ENCODE data around the gene TSPAN17. TPM values are rescaled to one million over a fixed set of nuclear protein-coding genes. Genes with fewer than 3 reads are reported as not detected.

Gene TSPAN17
- total and polyA plus RNA-seq, 9 of the 15 experiments (the other 6 are each of a cell fraction or from before 2014, with no cell fraction given), result 0.73 to 58.3 (median 34.5) TPM

- Histone ChIP-seq H3K36me3 (ENCODE audit: control insufficient read depth, insufficient read depth, low read length) (no peaks in the 10 kb centered on the region), H2AFZ (ENCODE audit: low read depth, low read length) (no peak overlapping the region), H3K9me1 (ENCODE audit: control insufficient read depth, insufficient read depth, low read length) (no peaks in the 10 kb centered on the region), H3K9ac (ENCODE audit: insufficient read depth in 1 of 2, low read depth in 2 of 2, low read length in 2 of 2) (no peak overlapping the region), H3K79me2 (ENCODE audit: control insufficient read depth, insufficient read depth, low read length) (no peaks in the 10 kb centered on the region), H4K20me1 (replicated peaks; ENCODE audit: control insufficient read depth, insufficient read depth, low read length) (peaks cover 13% of the 10 kb centered on the region; the same call in 1 of the 2 replicates), H3K4me2 (ENCODE audit: insufficient read depth, low read length) (no peak overlapping the region), H3K4me1 (replicated peaks in 1 of 2; ENCODE audit: control insufficient read depth in 2 of 2, insufficient read depth in 2 of 2, low read length in 2 of 2) (peaks cover 0 to 16% of the 10 kb centered on the region in 2 experiments; a peak in 2 of 5 replicates), H3K9me3 (replicated peaks; ENCODE audit: control insufficient read depth, insufficient read depth, low read depth, low read length) (no peaks in the 10 kb centered on the region; the same call in 1 of the 2 replicates), H3K27ac (ENCODE audit: extremely low read depth, low read depth, low read length) (no peak overlapping the region), H3K4me3 (no peak overlapping the region), H3K27me3 (ENCODE audit: control insufficient read depth in 2 of 2, insufficient read depth in 2 of 2, low read length in 2 of 2) (peaks cover 26 to 62% of the 10 kb centered on the region in 2 experiments)
- TF ChIP-seq ZFP30 (CRISPR knock-in tag; IDR thresholded peaks at IDR 0.05; ENCODE audit: borderline replicate concordance) (no peak), RBM22 (IDR thresholded peaks at IDR 0.05; ENCODE audit: low read depth, low read length, poor library complexity, severe bottlenecking) (no peak), POLR3G (IDR thresholded peaks at IDR 0.05; ENCODE audit: extremely low read depth, insufficient read length, insufficient replicate concordance) (no peak), HINFP (tag; conservative IDR thresholded peaks at IDR 0.05; ENCODE audit: low read depth) (no peak), ZFX (CRISPR knock-in tag; IDR thresholded peaks at IDR 0.05) (no peak), ZNF217 (CRISPR knock-in tag; IDR thresholded peaks at IDR 0.05) (no peak), CREB1 (IDR thresholded peaks at IDR 0.05) (no peak), CREB1 (CRISPR knock-in tag; IDR thresholded peaks at IDR 0.05) (no peak), POLR2AphosphoS5 (IDR thresholded peaks at IDR 0.05; ENCODE audit: control insufficient read depth, insufficient read depth, low read depth, low read length) (no peak), ELK3 (CRISPR knock-in tag; IDR thresholded peaks at IDR 0.05) (no peak), ID3 (CRISPR knock-in tag; IDR thresholded peaks at IDR 0.05) (no peak), ID3 (tag; IDR thresholded peaks at IDR 0.05) (no peak), FOXK1 (CRISPR knock-in tag; IDR thresholded peaks at IDR 0.05; ENCODE audit: borderline replicate concordance) (no peak), ESRRB (CRISPR knock-in tag; IDR thresholded peaks at IDR 0.05; ENCODE audit: borderline replicate concordance) (no peak), SIRT6 (IDR thresholded peaks at IDR 0.05; ENCODE audit: low read depth, low read length) (no peak), NFXL1 (CRISPR knock-in tag; IDR thresholded peaks at IDR 0.05) (no peak), PHTF2 (CRISPR knock-in tag; IDR thresholded peaks at IDR 0.05) (no peak), ZBTB1 (CRISPR knock-in tag; IDR thresholded peaks at IDR 0.05; ENCODE audit: borderline replicate concordance, low read depth) (no peak), ZNF24 (IDR thresholded peaks at IDR 0.05) (no peak)
- FAIRE-seq, result no peak
- WGBS (ENCODE audit: insufficient coverage, low coverage, missing lambda C conversion rate), result 12% methylated on average over 10 of the region's 10 CpGs
- in situ Hi-C loops (cut with MboI), result loop anchor here (5.0 to 10.0 kb wide), 2 partner anchors 291 to 449 kb away; no protein-coding TSS in a partner anchor
- intact Hi-C loops (cut with micrococcal nuclease), result loop anchor here (10.0 kb wide), 1 partner anchor 141 kb away; no protein-coding TSS in a partner anchor
- no peak for DNase-seq (ENCODE audit: extremely low read depth in 1 of 4, low spot score in 3 of 4)
- no peak for ATAC-seq
- no TSS peak for BruUV-seq (replicated peaks)
- POLR2A ChIA-PET, result interaction anchor here (1.4 kb wide), 1 partner anchor 13 kb away, joined by 4 read pairs; no protein-coding TSS in a partner anchor
- CTCF ChIA-PET (ENCODE audit: low intra/inter-chr PET ratio), result no interaction called here
Measured at GRCh38 chr5:176663566-176663965, 16.3 kb downstream of the TSPAN17 start.
